NCI-H1436 treated with DMSO at 0.1 percent for 48 hours (cell line): ENCODE measurements around the gene RSRC1.
"Not testable (repeated sequence)": the region's sequence is repeated elsewhere in the genome, so short reads cannot be mapped to it uniquely, and the experiment has no call there.

Source experiments
- DNase-seq: peaks from one replicate; lab custom pipeline; 2025; lab: John Stamatoyannopoulos, UW

Gene RSRC1

DNA sequence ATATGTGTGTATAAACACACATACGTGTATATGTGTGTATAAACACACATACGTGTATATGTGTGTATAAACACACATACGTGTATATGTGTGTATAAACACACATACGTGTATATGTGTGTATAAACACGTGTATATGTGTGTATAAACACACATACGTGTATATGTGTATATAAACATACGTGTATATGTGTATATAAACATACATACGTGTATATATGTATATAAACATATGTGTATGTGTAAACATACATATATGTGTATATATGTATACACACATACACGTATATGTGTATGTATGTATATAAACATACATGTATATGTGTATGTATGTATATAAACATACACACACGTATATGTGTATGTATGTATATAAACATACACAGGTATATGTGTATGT is 119.1 kb downstream of the RSRC1 start:
- not testable (repeated sequence) for DNase-seq

DNA sequence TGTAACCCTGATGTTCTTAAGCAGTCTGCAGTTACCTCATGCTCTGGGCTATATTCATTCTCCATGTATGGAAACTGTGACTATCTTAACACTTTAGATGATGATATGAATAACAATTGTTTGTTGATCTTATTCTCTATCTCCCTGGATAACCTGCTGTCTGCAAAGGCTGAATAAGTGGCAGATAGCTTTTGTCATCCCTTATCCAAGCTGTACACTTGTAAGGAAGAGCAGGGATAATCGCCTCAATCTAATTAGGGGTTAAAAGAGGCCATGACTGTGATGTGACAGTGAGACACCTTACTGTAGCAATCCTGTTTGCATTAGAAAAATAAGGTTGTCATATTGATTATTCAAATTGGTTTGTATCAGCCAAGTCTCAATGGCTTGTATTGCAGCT is 123.9 kb downstream of the RSRC1 start:
- DNase-seq: no peak

DNA sequence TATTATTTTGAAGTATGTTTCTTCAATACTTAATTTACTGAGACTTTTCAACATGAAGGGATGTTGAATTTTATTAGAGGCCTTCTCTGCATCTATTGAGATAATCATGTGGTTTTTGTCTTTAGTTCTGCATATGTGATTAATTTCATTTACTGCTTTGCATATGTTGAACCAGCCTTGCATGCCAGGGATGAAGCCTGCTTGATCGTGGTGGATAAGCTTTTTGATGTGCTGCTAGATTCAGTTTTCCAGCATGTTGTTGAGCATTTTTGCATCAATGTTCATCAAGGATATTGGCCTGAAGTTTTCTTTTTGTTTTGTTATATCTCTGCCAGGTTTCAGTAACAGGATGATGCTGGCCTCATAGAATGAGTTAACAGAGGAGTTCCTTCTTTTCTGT is 134.4 kb downstream of the RSRC1 start:
- no peak for DNase-seq

DNA sequence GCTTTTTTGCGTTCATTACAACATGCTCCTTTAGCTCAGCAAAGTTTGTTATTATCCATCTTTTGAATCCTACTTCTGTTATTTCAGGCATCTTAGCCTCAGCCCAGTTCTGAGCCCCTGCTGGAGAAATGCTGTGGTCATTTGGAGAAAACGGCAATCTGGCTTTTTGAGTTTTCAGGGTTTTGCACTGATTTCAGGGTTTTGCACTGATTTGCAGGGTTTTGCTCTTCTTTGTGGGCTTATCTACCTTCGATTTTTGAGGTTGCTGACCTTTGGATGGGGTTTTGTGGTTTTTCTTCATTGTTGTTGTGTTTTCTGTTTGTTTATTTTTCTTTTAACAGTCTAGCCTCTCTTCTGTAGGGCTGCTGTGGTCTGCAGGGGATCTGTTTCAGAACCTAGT is 137.4 kb downstream of the RSRC1 start:
- DNase-seq: no peak

DNA sequence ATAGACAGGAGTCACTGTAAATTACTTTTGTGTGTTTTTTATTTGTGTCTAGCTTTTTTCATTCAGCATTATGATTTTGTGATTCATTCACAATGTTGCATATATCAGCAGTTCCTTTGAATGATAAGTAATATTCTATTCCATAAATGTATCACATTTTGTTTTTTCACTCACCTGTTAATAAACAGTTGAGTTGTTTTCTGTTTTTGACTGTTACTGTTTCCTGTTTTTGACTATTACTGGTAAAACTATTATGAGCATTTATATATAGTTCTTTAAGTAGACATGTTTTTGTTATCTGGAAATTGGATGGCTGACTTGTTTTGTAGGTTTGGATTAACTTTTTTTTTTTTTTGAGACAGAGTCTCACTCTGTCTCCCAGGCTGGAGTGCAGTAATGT is 138.4 kb downstream of the RSRC1 start:
- no peak for DNase-seq

- no peak for DNase-seq
Measured at GRCh38 chr3:158249183-158249582, 139.3 kb downstream of the RSRC1 start.

DNA sequence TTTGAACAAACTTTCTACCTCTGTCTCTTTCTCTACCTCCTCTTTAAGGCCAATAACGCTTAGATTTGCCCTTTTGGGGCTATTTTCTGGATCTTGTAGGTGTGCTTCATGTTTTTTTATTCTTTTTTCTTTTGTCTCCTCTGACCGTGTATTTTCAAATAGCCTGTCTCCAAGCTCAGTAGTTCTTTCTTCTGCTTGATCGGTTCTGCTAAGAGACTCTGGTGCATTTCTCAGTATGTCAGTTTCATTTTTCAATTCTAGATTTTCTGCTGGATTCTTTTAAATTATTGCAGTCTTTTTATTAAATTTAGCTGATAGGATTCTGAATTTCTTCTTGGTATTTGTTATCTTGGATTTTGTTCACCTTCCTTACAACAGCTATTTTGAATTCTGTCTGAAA is 148.7 kb downstream of the RSRC1 start:
- no peak for DNase-seq

DNA sequence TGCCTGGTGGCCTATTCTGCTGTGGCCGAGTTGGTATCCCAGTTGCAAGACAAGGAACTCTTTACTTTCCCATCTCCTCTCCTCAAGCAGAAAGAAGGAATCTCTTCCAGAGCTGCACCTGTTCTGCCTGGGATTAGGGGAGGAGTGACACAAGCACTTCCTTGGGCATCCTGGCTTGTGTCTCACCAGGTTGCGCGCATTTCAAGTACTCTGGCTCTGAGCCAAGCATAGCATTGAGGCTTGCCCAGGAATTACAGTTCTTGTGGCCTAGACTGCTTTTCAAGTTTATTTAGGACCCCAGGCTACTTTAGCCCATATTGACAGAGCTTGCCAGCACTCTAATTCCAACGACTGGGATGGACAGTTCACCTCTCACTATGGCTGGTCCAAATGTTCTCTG is 150.5 kb downstream of the RSRC1 start:
- no peak for DNase-seq

DNA sequence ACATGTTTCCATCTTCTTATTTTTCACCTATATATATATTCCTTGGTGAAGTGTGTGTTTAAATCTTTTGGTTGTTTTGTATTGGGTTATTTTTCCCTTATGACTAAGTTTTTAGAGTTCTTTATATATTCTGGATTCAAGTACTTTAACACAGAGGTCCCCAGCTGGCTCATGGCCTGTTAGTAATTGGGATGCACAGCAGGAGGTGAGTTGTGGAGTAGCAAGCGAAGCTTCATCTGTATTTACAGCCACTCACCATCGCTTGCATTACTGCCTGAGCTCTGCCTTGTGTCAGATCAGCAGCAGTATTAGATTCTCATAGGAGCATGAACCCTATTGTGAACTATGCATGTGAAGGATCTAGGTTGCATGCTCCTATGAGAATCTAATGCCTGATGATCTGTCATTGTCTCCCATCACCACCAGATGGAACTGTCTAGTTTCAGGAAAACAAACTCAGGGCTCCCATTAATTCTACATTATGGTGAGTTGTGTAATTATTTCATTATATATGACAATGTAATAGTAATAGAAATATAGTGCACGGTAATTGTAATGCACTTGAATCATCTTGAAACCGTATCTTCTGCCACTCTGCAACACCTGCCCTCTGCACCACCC is 151.6 kb downstream of the RSRC1 start:
- DNase-seq: no peak

DNA sequence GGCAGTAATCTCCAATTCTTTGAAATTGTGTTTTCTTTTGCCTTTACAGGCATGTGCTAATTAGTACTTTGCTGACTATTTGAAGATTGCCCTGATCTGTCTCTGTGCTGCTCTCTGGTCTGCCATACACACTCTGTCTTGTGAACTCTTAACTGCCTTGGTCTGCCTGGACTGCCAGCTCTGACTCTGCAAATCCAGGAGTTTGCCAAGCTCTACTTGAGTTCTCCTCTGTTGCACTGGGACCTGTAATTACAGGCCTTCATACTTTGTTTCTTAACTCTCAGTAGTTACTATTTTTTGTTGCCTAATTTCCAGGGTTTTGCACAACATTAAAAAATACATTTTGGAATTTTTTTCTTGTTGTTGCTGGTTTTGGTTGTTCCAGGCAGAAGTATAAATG is 155.0 kb downstream of the RSRC1 start:
- no peak for DNase-seq

GRCh38 chr3:158267015-158267414 is 157.1 kb downstream of the RSRC1 start:
- DNase-seq: no peak

DNA sequence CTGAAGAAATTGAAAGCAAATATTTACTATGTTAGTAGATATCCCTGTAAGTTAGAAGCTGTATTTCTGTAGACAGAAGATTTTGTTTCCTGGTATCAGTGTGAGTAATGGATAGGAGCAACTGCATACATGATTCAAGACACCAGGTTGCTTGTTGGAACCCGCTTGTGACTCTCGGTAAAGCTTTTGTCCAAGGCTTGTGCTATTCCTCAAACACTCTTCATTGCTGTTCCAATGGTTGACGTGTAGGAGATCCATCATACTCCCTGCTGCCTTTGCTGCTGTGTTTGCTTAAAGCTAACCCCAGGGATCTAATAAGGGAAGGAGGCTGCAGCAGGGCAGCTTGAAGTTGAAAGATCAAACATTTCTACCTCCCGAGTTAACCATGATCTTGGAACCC is 160.1 kb downstream of the RSRC1 start:
- DNase-seq: no peak

- no peak for DNase-seq
Measured at GRCh38 chr3:158272081-158272480, 162.2 kb downstream of the RSRC1 start.

DNA sequence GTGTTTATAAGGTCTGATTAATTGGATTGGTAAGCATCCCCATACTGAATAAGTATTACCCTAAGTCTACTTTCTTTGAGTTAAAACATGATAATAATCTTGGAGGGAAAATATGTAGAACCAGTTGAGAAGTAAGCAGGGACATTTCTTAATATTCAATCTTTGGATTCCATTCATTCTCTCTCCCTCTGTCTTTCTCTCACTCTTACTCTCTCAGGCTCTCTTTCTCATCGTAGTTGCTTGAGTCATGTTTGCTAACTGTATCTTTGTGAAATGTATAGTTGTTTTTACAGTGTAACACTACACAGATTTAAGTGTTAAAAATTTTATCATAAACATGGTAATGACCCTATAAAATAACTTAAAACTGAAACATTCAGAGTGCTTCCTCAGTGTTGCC is 163.8 kb downstream of the RSRC1 start:
- no peak for DNase-seq

DNA sequence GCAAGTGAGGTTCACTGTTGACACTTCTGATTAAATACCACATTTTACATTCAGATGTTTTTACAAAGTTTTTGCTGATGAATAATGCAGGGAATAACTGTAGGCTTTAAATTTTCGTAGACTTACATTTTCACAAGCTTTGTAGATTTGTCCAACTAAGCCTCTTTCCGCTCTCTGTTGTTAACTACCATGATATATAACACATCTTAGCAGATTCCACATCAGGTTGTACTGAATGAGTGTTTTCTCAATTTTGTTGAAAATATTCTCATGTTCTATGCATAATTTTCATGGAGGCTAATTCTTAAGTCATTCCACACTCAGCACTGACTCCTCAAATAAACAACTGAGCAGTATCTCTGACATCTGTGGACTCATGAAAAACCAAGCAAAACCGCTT is 168.3 kb downstream of the RSRC1 start:
- DNase-seq: no peak

DNA sequence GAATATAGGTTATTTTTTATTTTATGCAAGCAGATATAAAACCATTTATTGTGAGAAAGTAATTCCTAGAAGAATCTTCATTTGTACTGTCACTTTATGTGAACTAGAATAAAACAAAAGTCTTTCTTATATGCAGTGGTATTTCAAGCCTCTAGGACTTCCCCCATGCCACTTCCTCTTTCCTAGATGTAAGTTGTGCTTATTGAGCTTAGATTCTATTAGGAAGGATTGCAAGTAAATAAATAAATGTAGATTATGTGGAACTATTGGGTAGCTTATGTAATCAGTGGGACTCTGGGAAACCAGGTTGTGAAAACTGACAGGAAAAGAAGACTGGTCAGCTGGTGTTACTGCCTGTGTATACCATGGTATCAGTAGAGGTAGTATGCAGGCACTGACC is 169.7 kb downstream of the RSRC1 start:
- no peak for DNase-seq

DNA sequence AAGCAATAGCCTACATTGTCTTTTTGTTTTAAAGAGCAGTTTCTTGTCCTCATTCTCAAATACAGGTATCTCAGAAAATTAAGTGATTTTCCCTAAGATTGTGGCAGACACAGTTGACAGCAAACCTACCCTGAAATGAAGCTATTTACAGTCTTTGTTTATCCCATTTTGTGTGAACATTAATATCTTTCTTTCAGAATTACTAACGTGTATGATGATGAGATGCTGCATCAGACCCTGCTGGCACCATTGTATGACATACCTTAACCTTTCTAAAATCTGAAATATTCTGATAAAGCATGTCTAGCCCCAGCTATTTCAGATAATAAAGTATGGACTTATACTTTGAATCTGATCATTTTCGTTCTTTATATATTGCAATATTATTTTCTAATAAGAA is 185.9 kb downstream of the RSRC1 start:
- DNase-seq: no peak

DNA sequence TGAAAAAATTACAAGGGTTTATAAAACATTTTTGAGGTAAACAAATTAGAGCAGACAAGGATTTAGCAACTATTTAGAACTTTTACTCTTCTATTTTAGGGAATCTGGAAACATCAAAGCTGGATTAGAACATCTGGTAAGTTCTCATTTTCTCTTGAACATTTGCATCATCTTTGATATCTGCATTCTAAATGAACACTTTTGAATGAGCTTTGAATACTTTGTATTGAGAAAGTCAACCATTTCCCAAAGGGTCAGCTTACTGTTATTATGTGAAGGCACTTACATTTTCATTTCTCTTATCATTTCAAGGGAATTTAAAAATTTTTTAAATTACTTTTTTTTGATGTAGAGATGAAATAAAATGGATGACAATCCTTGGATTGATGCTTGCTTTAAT is 188.1 kb downstream of the RSRC1 start:
- no peak for DNase-seq

DNA sequence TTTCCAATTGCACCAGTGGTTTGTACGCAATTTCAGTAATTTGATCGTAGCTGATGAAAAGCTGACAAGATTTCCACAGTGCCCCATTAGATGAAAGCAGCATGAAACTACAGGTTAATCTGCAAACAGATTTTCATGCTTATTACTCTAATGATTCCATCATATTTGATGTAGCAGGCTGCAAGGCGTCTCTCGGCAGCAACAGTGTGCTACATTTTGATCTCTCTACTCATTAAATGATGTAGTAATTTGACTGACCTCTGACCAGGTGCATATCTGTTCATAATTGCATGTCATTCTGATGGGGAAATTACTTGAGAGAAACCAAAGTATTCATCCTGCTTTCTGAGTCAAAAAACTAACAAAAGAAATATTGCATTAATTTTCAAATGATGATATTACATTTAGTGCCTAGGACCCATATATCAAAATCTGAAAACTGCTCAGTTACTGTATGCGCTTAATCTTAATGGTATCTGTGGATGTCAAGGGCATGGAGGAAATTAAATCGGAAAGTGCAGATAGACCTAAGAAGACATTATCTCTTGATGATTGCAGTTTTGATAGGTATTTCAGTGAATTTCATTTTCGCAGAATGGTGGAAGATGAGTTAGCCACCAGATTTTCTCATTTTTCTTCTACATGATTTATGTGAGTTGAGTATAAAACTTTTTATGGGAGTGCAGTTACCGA is 198.5 kb downstream of the RSRC1 start:
- DNase-seq: no peak

- DNase-seq: no peak
Measured at GRCh38 chr3:158312560-158313141, 202.8 kb downstream of the RSRC1 start.

GRCh38 chr3:158313338-158313927 is 203.5 kb downstream of the RSRC1 start:
- no peak for DNase-seq

GRCh38 chr3:158314426-158315357 is 204.8 kb downstream of the RSRC1 start:
- no peak for DNase-seq
